Subcutaneous abdominal adipose tissue (tissue), 5 donors: Measurements from ENCODE around the gene NOS1AP.

ENCODE experiments used
- H3K27ac ChIP-seq: one replicate; pipeline ENCODE4 v1.7.0; 2013; ENCODE audit warnings: low read depth, mild to moderate bottlenecking, inconsistent platforms, low read length, moderate library complexity
- H3K27me3 ChIP-seq, 5 donors: one replicate each; pipeline ENCODE4 v1.7.0; 2013; ENCODE audit warnings: low read length in 5 of 5, inconsistent platforms in 1 of 5; ENCODE audit not compliant: control insufficient read depth in 5 of 5, insufficient read depth in 4 of 5
- H3K36me3 ChIP-seq, 5 donors: one replicate each; pipeline ENCODE4 v1.7.0; 2013; ENCODE audit warnings: low read length in 5 of 5; ENCODE audit not compliant: control insufficient read depth in 5 of 5, insufficient read depth in 5 of 5
- H3K4me1 ChIP-seq, 5 donors: one replicate each; pipeline ENCODE4 v1.7.0; 2013; ENCODE audit warnings: low read length in 5 of 5, mild to moderate bottlenecking in 3 of 5, moderate library complexity in 1 of 5; ENCODE audit not compliant: control insufficient read depth in 5 of 5, insufficient read depth in 5 of 5
- H3K4me3 ChIP-seq, 5 donors: one replicate each; pipeline ENCODE4 v1.7.0; 2013; ENCODE audit warnings: low read length in 5 of 5, low read depth in 1 of 5
- H3K9ac ChIP-seq, 5 donors: one replicate each; pipeline ENCODE4 v1.7.0; 2013; ENCODE audit warnings: low read length in 5 of 5, mild to moderate bottlenecking in 4 of 5, moderate library complexity in 3 of 5
- H3K9me3 ChIP-seq, 5 donors: one replicate each; pipeline ENCODE4 v1.7.0; 2013; ENCODE audit warnings: low read length in 5 of 5; ENCODE audit not compliant: control insufficient read depth in 5 of 5
- donor health status: healthy.
- donor health status: healthy.
- donor health status: healthy.
- donor health status: healthy.
- donor health status: healthy.

The NOS1AP gene

DNA sequence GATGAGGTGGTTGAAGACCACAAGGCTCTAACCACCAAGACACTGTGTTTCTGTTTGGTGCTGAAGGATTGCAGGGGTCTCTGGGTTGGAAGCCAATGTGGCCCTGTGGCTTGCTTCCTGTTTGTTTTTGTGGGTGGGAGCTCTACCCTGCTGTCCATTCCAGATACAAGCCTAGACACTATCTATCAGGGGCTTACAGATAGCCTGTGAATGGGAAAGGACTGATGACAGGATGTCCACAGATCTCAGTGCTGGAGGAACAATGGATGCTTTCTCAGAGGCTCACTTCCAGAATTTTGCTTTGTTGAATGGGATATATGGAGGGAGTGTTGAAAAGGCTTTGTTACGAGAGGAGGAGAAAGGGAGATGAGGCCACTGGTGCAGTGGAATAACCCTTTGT lies 69.7 kb downstream of the NOS1AP start:
- Histone ChIP-seq H3K4me3 (no peak overlapping the region), H3K27me3 (no peaks in the 10 kb centered on the region), H3K9ac (no peak overlapping the region), H3K4me1 (peaks cover 0 to 8% (median 0%) of the 10 kb centered on the region in 5 donors), H3K27ac (no peak overlapping the region), H3K9me3 (no peaks in the 10 kb centered on the region), H3K36me3 (no peaks in the 10 kb centered on the region)

DNA sequence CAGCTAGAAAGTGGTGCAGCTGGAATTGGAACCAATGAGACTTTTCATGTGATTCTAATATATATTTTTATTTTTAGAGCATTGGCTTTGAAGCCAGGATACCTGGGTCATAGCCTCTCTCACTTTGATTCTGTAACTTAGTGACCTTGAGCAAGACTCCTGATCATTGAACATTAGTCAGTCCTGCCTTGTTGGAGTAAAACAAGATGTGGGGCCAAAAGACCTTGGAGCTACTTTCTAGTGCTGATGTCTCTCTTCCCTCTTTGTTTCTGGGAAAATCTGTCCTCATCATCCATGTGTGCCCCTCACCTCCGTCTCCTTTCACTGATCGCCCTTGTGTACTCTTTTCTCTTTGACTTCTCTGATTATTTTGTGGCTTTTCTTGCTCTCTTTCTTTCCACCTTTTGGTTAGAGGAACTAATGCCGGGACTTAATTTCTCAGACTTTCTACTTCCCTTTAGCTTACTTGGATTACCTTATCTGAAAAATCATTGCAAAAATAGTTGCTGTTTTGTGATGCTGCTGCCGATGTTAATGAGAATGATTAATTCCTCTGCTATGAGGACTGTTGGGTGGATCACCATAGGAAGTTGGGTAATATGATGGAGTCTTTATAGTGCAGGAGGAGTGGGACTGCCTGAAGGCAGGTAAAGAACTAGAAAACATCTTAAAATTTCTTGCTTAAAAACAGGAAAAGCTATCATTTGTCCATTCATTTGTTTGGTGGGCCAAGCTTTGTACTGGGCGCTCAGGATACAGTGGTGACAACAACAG lies 72.0 kb downstream of the NOS1AP start:
- Histone ChIP-seq H3K36me3 (no peaks in the 10 kb centered on the region), H3K27me3 (no peaks in the 10 kb centered on the region), H3K4me1 (peaks cover 0 to 8% (median 0%) of the 10 kb centered on the region in 5 donors), H3K9me3 (no peaks in the 10 kb centered on the region), H3K9ac (no peak overlapping the region), H3K4me3 (no peak overlapping the region), H3K27ac (no peak overlapping the region)

DNA sequence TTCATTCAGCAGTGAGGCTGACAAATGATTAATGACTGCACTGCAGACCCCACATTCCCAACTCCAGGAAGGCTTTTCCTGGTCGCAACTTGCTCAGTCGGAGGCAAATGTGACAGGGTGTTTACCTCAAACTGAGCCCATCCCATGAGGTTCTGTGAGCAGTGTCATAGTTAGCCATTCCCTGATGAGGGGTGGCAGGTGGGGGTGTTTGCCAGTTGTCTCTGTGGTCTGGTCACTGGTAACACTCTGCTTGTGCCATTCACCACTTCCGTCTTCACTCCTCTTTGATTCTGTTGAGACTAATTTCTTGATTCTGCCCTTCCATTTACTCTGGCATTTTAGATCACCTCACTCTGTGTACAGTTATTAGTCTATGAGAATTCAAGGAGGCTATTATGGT lies 73.5 kb downstream of the NOS1AP start:
- Histone ChIP-seq H3K27ac (no peak overlapping the region), H3K27me3 (no peaks in the 10 kb centered on the region), H3K9ac (no peak overlapping the region), H3K9me3 (no peaks in the 10 kb centered on the region), H3K4me1 (peaks cover 0 to 6% (median 0%) of the 10 kb centered on the region in 5 donors), H3K36me3 (no peaks in the 10 kb centered on the region), H3K4me3 (no peak overlapping the region)

DNA sequence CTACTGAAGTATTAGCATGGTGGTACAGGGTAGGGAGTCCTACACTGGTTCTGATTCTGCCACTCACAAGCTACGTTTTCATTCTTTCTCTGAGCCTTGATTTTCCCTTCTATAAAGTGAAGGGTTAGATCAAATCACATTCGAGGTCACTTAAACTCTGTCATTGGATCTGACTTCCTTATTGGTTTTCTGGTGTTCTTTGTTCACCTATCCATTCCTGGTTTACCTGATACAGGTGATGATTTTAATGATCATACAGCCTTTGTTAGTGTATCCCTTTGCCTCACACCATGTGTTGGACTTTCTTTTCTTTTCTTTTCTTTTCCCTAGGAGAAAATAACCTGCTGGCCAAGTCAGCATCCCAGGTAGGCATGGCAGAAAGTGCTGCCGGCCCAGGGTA lies 74.8 kb downstream of the NOS1AP start:
- H3K4me1 ChIP-seq, result peaks cover 0 to 6% (median 0%) of the 10 kb centered on the region in 5 donors
- no peaks in the 10 kb centered on the region for H3K9me3 ChIP-seq

DNA sequence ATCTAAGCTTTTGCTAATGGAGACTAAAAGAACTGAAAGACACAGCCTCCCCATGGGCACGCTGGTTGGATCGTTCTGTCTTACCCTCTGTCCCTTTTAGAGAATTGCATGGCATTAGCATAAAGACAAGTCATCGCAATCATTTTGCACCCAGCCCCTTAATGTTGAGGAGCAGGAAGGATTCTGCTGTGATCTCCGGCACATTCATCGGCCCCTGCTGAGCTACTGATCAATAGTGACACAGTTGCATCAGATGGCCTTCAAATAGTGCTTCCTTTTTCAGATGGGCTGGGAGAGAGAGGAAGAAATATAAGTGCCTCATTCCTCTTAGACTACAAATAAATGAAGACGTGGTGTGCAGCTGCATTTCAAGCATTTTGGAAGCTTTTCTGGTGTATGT lies 75.4 kb downstream of the NOS1AP start:
- Histone ChIP-seq H3K27me3 (no peaks in the 10 kb centered on the region), H3K27ac (no peak overlapping the region), H3K9ac (no peak overlapping the region), H3K4me3 (no peak overlapping the region), H3K4me1 (peaks cover 0 to 6% (median 0%) of the 10 kb centered on the region in 5 donors), H3K36me3 (no peaks in the 10 kb centered on the region), H3K9me3 (no peaks in the 10 kb centered on the region)

More for the DNA sequence above, 74.8 kb downstream of the NOS1AP start:
- no peaks in the 10 kb centered on the region for H3K27me3 ChIP-seq
- H3K4me3 ChIP-seq, result no peak overlapping the region
- no peak overlapping the region for H3K27ac ChIP-seq
- H3K9ac ChIP-seq, result no peak overlapping the region
- H3K36me3 ChIP-seq, result no peaks in the 10 kb centered on the region

DNA sequence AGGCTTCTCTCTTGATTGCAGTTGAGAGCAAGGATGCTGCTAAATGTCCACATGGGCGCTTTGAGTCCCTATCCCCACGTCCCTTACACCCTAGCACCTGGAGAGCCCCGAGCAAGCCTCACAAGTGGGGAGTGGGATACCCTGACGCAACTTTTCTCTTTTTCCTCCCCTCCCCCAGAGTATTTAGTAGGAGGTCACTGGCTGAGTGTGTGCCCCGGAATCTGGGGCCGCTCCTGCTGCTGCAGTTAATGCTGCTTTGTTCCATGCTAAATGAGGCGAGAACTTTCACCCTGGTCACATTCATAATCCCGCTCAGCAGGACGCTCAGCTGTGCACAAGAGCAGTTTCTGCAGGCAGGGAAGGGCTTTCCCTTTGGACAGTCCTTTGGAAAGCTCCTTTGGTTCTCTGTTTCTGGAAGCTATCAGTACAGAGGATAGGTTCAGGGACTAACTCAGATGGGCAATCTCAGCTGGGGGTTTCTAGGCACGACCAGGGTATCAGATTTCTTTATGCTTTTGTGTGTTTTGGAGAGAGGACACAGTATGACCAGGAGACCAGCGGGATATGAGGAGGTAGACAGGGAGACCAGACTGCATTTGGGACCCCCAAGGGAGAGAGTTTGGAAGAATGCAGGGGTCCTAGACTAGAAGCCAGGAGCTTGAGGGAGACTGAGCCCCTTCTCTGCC lies 75.9 kb downstream of the NOS1AP start:
- H3K27ac ChIP-seq, result no peak overlapping the region
- H3K4me1 ChIP-seq, result peaks cover 0 to 6% (median 0%) of the 10 kb centered on the region in 5 donors
- H3K27me3 ChIP-seq, result no peaks in the 10 kb centered on the region
- H3K36me3 ChIP-seq, result no peaks in the 10 kb centered on the region
- H3K9ac ChIP-seq, result no peak overlapping the region
- H3K4me3 ChIP-seq, result no peak overlapping the region
- H3K9me3 ChIP-seq, result no peaks in the 10 kb centered on the region

DNA sequence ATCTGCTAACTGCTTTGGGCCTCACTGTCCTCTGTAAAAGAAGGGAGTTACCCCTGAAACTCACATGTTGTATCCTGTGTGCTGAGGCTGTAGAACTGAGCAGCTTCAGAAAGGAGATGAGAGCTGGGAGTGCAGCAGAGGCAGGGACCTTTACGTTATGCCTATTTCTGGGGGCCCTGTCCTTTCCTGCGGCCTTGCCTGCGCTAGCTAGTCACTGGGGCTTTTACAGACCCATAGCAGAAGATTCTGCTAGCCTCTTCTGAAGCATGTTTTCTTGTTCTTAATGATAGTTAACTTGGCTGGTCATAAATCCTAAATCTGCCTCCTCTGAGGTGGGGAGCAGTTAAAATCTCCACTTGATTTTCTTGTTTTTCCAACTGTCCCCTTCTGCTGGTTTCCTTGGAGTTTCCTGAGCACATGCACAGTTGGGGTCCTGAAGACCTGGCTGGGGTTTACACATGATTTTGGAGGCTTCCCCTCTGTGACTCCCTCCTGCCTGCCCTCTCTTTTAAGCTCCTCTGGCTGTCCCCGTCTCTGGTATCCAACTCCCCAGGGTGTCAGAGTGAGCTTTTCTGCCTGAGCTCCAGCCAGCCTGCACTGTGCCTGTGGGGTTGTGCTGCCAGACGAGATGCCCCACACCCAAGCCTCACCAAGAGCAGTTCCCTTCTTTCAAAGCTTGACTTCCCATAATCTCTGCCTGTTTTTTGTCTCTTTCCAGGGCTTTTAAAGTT lies 76.6 kb downstream of the NOS1AP start:
- H3K9me3 ChIP-seq, result no peaks in the 10 kb centered on the region
- no peak overlapping the region for H3K27ac ChIP-seq
- no peak overlapping the region for H3K4me3 ChIP-seq
- peaks cover 0 to 6% (median 0%) of the 10 kb centered on the region in 5 donors for H3K4me1 ChIP-seq
- no peaks in the 10 kb centered on the region for H3K36me3 ChIP-seq
- H3K9ac ChIP-seq, result peak overlapping the region in 1 of 5 donors; percentile 32
- H3K27me3 ChIP-seq, result no peaks in the 10 kb centered on the region

DNA sequence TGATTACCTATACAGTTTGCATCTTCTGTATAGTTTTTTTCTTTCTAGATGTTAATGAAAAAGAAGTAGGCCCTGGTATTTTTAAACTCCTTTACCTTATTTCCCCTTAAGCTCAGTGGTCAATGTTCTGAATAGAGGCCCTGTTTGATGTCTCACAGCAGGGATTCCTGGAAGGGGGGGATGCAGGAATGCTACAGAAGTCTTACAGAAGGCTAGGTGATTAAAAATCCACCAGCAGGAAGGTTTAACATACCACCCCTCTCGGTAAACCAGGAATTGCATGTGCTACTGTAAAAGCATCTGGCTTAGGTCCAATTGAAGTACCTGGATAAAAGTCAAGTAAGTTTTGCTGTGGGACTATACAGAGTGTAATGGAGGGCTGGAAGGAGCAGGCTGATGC lies 78.3 kb downstream of the NOS1AP start:
- H3K9ac ChIP-seq, result no peak overlapping the region
- no peak overlapping the region for H3K27ac ChIP-seq
- no peaks in the 10 kb centered on the region for H3K36me3 ChIP-seq
- H3K9me3 ChIP-seq, result no peaks in the 10 kb centered on the region
- H3K27me3 ChIP-seq, result no peaks in the 10 kb centered on the region
- H3K4me1 ChIP-seq, result peaks cover 0 to 9% (median 6%) of the 10 kb centered on the region in 5 donors
- no peak overlapping the region for H3K4me3 ChIP-seq

DNA sequence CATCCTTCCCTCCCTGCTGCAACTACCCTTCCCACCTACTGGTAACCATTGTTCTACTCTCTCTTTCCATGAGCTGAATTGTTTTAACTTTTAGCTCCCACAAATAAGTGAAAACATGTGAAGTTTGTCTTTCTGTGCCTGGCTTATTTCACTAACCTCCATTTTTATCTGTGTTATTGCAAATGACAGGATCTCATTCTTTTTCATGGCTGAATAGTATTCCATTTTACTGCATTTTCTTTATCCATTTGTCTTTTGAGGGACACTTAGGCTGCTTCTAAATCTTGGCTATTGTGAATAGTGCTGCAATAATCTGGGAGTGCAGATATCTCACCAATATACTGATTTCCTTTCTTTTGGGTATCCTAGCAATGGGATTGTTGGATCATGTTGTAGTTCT lies 80.6 kb downstream of the NOS1AP start:
- peaks cover 0 to 9% (median 6%) of the 10 kb centered on the region in 5 donors for H3K4me1 ChIP-seq
- no peaks in the 10 kb centered on the region for H3K27me3 ChIP-seq
- no peak overlapping the region for H3K9ac ChIP-seq
- H3K27ac ChIP-seq, result no peak overlapping the region
- H3K36me3 ChIP-seq, result no peaks in the 10 kb centered on the region
- H3K4me3 ChIP-seq, result no peak overlapping the region
- no peaks in the 10 kb centered on the region for H3K9me3 ChIP-seq
